H9 (cell line): ENCODE data around the gene CCR4. TPM values are rescaled to one million over a fixed set of nuclear protein-coding genes. Genes with fewer than 3 reads are reported as not detected.

Experiments
- DNase-seq: peaks from one replicate; pipeline ENCODE4 v3.0.0-alpha.2; 2017
- H2AFZ ChIP-seq: one replicate; pipeline ENCODE4 v1.6.1; 2013; ENCODE audit warnings: mild to moderate bottlenecking, low read length, control low read depth, moderate library complexity
- H2AK5ac ChIP-seq: 2 replicates; pipeline ENCODE4 v1.6.1; 2013; ENCODE audit warnings: low read length, control low read depth, mixed read lengths; ENCODE audit not compliant: insufficient read length
- H2BK120ac ChIP-seq: one replicate; pipeline ENCODE4 v1.6.1; 2013; ENCODE audit warnings: low read depth, mild to moderate bottlenecking, low read length, control low read depth, inconsistent platforms; ENCODE audit not compliant: poor library complexity, severe bottlenecking
- H2BK12ac ChIP-seq: 2 replicates; pipeline ENCODE4 v1.6.1; 2013; ENCODE audit warnings: low read length, control low read depth, mixed read lengths, low read depth; ENCODE audit not compliant: insufficient read length
- H2BK15ac ChIP-seq: 2 replicates; pipeline ENCODE4 v1.6.1; 2013; ENCODE audit warnings: low read depth, low read length, control low read depth
- H2BK20ac ChIP-seq: one replicate; pipeline ENCODE4 v1.6.1; 2013; ENCODE audit warnings: low read depth, mild to moderate bottlenecking, low read length, control low read depth, inconsistent platforms; ENCODE audit not compliant: poor library complexity, severe bottlenecking
- H2BK5ac ChIP-seq: 2 replicates; pipeline ENCODE4 v1.6.1; 2013; ENCODE audit warnings: low read length, control low read depth, mixed read lengths; ENCODE audit not compliant: insufficient read length
- H3K14ac ChIP-seq: 2 replicates; pipeline ENCODE4 v1.6.1; 2013; ENCODE audit warnings: low read length, control low read depth; ENCODE audit not compliant: insufficient read depth
- H3K18ac ChIP-seq: 2 replicates; pipeline ENCODE4 v1.6.1; 2013; ENCODE audit warnings: low read depth, mild to moderate bottlenecking, mixed read lengths, low read length, control low read depth; ENCODE audit not compliant: insufficient read length
- H3K23ac ChIP-seq: 2 replicates; pipeline ENCODE4 v1.6.1; 2013; ENCODE audit warnings: low read length, control low read depth, mixed read lengths, low read depth; ENCODE audit not compliant: insufficient read length
- H3K23me2 ChIP-seq: 2 replicates; pipeline ENCODE4 v1.6.1; 2013; ENCODE audit warnings: low read depth, mild to moderate bottlenecking, mixed read lengths, low read length, control low read depth; ENCODE audit not compliant: insufficient read length, poor library complexity, severe bottlenecking
- H3K27ac ChIP-seq: 2 replicates; pipeline ENCODE4 v1.5.1; 2013; ENCODE audit warnings: low read length, control low read depth, mixed read lengths, low read depth; ENCODE audit not compliant: insufficient read length
- H3K27me3 ChIP-seq: 2 replicates; pipeline ENCODE4 v1.6.1; 2013; ENCODE audit warnings: low read length, control low read depth, inconsistent platforms; ENCODE audit not compliant: insufficient read depth
- H3K4ac ChIP-seq: 2 replicates; pipeline ENCODE4 v1.6.1; 2013; ENCODE audit warnings: low read depth, mild to moderate bottlenecking, control low read depth, inconsistent platforms, low read length, moderate library complexity
- H3K4me1 ChIP-seq: 2 replicates; pipeline ENCODE4 v1.6.1; 2013; ENCODE audit warnings: low read length, control low read depth, inconsistent platforms; ENCODE audit not compliant: insufficient read depth
- H3K4me2 ChIP-seq: 2 replicates; pipeline ENCODE4 v1.6.1; 2013; ENCODE audit warnings: low read length, control low read depth, mixed read lengths; ENCODE audit not compliant: insufficient read length, insufficient read depth
- H3K56ac ChIP-seq: 2 replicates; pipeline ENCODE4 v1.6.1; 2013; ENCODE audit warnings: low read depth, mild to moderate bottlenecking, mixed read lengths, low read length, control low read depth; ENCODE audit not compliant: insufficient read length
- H3K79me1 ChIP-seq: 2 replicates; pipeline ENCODE4 v1.6.1; 2013; ENCODE audit warnings: low read depth, mild to moderate bottlenecking, moderate library complexity, low read length, control low read depth, inconsistent platforms; ENCODE audit not compliant: insufficient read depth, poor library complexity, severe bottlenecking
- H3K79me2 ChIP-seq: 2 replicates; pipeline ENCODE4 v1.6.1; 2013; ENCODE audit warnings: low read length, control low read depth, inconsistent platforms; ENCODE audit not compliant: insufficient read depth
- H3K9ac ChIP-seq: 2 replicates; pipeline ENCODE4 v1.6.1; 2013; ENCODE audit warnings: low read length, control low read depth, mixed read lengths; ENCODE audit not compliant: insufficient read length; ENCODE audit errors: extremely low read depth
- H3K9me3 ChIP-seq: one replicate; pipeline ENCODE4 v1.6.1; 2013; ENCODE audit warnings: low read depth, low read length, inconsistent platforms; ENCODE audit not compliant: control insufficient read depth
- H3T11ph ChIP-seq: one replicate; pipeline ENCODE4 v1.6.1; 2013; ENCODE audit warnings: mild to moderate bottlenecking, low read length, control low read depth, inconsistent platforms
- H4K20me1 ChIP-seq: one replicate; pipeline ENCODE4 v1.6.1; 2013; ENCODE audit not compliant: control insufficient read depth, insufficient read length, insufficient read depth
- H4K5ac ChIP-seq: 2 replicates; pipeline ENCODE4 v1.6.1; 2013; ENCODE audit warnings: low read depth, mild to moderate bottlenecking, mixed read lengths, low read length, control low read depth; ENCODE audit not compliant: insufficient read length
- H4K8ac ChIP-seq: replicated peaks from 2 replicates; pipeline ENCODE4 v1.6.1; 2013; ENCODE audit warnings: low read length, control low read depth, mixed read lengths, low read depth; ENCODE audit not compliant: insufficient read length
- H4K91ac ChIP-seq: 2 replicates; pipeline ENCODE4 v1.6.1; 2013; ENCODE audit warnings: low read depth, mild to moderate bottlenecking, moderate library complexity, mixed read lengths, low read length, control low read depth; ENCODE audit not compliant: insufficient read length
- H3K27ac Mint-ChIP-seq, 3 experiments: 2 replicates in 2 of 3; 3 replicates in 1 of 3; pipeline ENCODE4 v1.8.0; 2020 to 2021; ENCODE audit warnings: mixed read lengths in 3 of 3, mild to moderate bottlenecking in 1 of 3, moderate library complexity in 1 of 3
- H3K27me3 Mint-ChIP-seq: 2 replicates; pipeline ENCODE4 v1.8.0; 2021; ENCODE audit warnings: low read depth, mild to moderate bottlenecking, moderate library complexity, mixed read lengths
- H3K36me3 Mint-ChIP-seq, 3 experiments: 2 replicates in 2 of 3; 3 replicates in 1 of 3; pipeline ENCODE4 v1.8.0; 2020 to 2021; ENCODE audit warnings: low read depth in 3 of 3, mixed read lengths in 3 of 3; ENCODE audit not compliant: insufficient read depth in 1 of 3
- H3K4me1 Mint-ChIP-seq, 2 experiments: 2 replicates each; pipeline ENCODE4 v1.8.0; 2020; ENCODE audit warnings: mixed read lengths in 2 of 2
- H3K4me3 Mint-ChIP-seq, 2 experiments: 2 replicates in 1 of 2; 3 replicates in 1 of 2; pipeline ENCODE4 v1.8.0; 2020 to 2021; ENCODE audit warnings: mild to moderate bottlenecking in 2 of 2, mixed read lengths in 2 of 2, moderate library complexity in 1 of 2
- H3K9me3 Mint-ChIP-seq, 2 experiments: 2 replicates in 1 of 2; 3 replicates in 1 of 2; pipeline ENCODE4 v1.8.0; 2020; ENCODE audit warnings: mild to moderate bottlenecking in 2 of 2, mixed read lengths in 2 of 2, moderate library complexity in 1 of 2
- WGBS: extraction: QIAGEN DNeasy Blood & Tissue Kit; methylation state at CpG from one replicate; pipeline ENCODE4 v1.1.7; 2013; ENCODE audit warnings: missing lambda C conversion rate, low lambda C conversion rate, mixed read lengths; ENCODE audit not compliant: insufficient read length; ENCODE audit errors: extremely low coverage; 5-methylcytosine and 5-hydroxymethylcytosine counted together
- total RNA-seq: library from RNA; stranded (reverse); gene quantifications from 2 replicates; pipeline ENCODE4 v1.2.1, GENCODE V29; 2021
- TF ChIP-seq, protein P1 (sequence below): fragments of 200-600 bp; sonication (generic); conservative IDR thresholded peaks from 3 replicates; pipeline ENCODE4 v1.8.0; 2021; ENCODE audit warnings: antibody characterized with exemption, mild to moderate bottlenecking

CCR4 gene
- total RNA-seq, 1 experiment from 2014 or later, result 0.07 TPM

- Histone ChIP-seq H3K18ac (no peak overlapping the region), H4K20me1 (no peaks in the 10 kb centered on the region), H4K91ac (no peak overlapping the region), H2AK5ac (no peak overlapping the region), H3K4me1 (no peaks in the 10 kb centered on the region), H2BK12ac (no peak overlapping the region), H3K23me2 (no peaks in the 10 kb centered on the region), H3T11ph (no peak overlapping the region), H3K4me2 (no peak overlapping the region), H4K8ac (no peak overlapping the region), H3K4ac (no peak overlapping the region), H3K56ac (no peak overlapping the region), H2AFZ (no peak overlapping the region), H3K79me2 (no peaks in the 10 kb centered on the region), H3K9ac (no peak overlapping the region), H2BK120ac (no peak overlapping the region), H2BK5ac (no peak overlapping the region), H3K9me3 (no peaks in the 10 kb centered on the region), H3K14ac (no peak overlapping the region), H3K79me1 (no peaks in the 10 kb centered on the region), H3K23ac (no peak overlapping the region), H4K5ac (no peak overlapping the region), H2BK15ac (no peak overlapping the region), H3K27me3 (no peaks in the 10 kb centered on the region), H2BK20ac (no peak overlapping the region), H3K27ac (no peak overlapping the region)
- no CpG with 5 or more reads among the region's 5 CpGs for WGBS
- H3K4me1 Mint-ChIP-seq, result peaks cover 15 to 18% of the 10 kb centered on the region in 2 experiments
- no peaks in the 10 kb centered on the region for H3K27me3 Mint-ChIP-seq
- DNase-seq, result no peak
- H3K9me3 Mint-ChIP-seq, result no peaks in the 10 kb centered on the region
- H3K36me3 Mint-ChIP-seq, result peaks cover 0 to 3% (median 0%) of the 10 kb centered on the region in 3 experiments; a peak in 2 of 7 replicates
- TF ChIP-seq, protein P1, sequence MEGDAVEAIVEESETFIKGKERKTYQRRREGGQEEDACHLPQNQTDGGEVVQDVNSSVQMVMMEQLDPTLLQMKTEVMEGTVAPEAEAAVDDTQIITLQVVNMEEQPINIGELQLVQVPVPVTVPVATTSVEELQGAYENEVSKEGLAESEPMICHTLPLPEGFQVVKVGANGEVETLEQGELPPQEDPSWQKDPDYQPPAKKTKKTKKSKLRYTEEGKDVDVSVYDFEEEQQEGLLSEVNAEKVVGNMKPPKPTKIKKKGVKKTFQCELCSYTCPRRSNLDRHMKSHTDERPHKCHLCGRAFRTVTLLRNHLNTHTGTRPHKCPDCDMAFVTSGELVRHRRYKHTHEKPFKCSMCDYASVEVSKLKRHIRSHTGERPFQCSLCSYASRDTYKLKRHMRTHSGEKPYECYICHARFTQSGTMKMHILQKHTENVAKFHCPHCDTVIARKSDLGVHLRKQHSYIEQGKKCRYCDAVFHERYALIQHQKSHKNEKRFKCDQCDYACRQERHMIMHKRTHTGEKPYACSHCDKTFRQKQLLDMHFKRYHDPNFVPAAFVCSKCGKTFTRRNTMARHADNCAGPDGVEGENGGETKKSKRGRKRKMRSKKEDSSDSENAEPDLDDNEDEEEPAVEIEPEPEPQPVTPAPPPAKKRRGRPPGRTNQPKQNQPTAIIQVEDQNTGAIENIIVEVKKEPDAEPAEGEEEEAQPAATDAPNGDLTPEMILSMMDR, result no peak
- no peak overlapping the region; a peak in 1 of 7 replicates for H3K27ac Mint-ChIP-seq
- no peak overlapping the region for H3K4me3 Mint-ChIP-seq
Measured at GRCh38 chr3:32996048-32996754, 44.8 kb downstream of the CCR4 start.
